ENCODE measurements around the gene SLC38A4. TPM values are rescaled to one million over a fixed set of nuclear protein-coding genes. Genes with fewer than 3 reads are reported as not detected.

Gene SLC38A4
- total and polyA plus RNA-seq, 5 donors = 0.59 to 2.0 (median 1.2) TPM

- Histone ChIP-seq H3K4me1 (ENCODE audit: control insufficient read depth, insufficient read depth, low read length) (no peaks in the 10 kb centered on the region), H3K27me3 (ENCODE audit: control insufficient read depth, insufficient read depth) (no peaks in the 10 kb centered on the region), H3K4me3 (ENCODE audit: low read length) (no peak overlapping the region), H3K9me3 (ENCODE audit: control insufficient read depth, low read length) (no peaks in the 10 kb centered on the region), H3K27ac (ENCODE audit: low read length) (no peak overlapping the region)
- WGBS = 89% methylated on average over 1 of the region's 1 CpG
- ATAC-seq = no peak
- intact Hi-C loops (cut with DNase I) = no loop called here
- no peak for DNase-seq
Measured at GRCh38 chr12:46794593-46795190, 31.1 kb downstream of the SLC38A4 start.

DNA sequence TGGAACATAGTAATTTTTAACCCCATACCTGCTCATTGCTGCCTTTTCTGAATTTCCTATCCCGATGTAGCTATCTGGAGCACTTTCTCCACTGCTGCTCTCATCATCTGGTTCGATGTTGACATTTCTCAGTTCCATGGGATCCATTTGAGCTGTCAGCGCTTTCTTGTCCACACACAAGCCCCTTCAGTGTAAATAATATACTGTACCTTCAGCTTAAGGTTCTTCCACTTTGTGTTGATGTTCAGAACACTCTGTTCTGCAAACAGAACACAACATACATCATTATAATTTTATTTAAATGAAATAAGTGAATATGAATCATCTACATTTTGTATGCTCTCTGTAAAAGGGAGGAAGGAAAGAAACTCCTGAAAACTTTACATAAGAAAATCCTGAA lies 32.9 kb downstream of the SLC38A4 start:
- ATAC-seq = no peak
- no peak for DNase-seq
- no peaks in the 10 kb centered on the region for H3K27me3 ChIP-seq (ENCODE audit: control insufficient read depth, insufficient read depth)
- no peaks in the 10 kb centered on the region for H3K9me3 ChIP-seq (ENCODE audit: control insufficient read depth, low read length)
- WGBS = 81% methylated on average over 3 of the region's 3 CpGs
- H3K27ac ChIP-seq (ENCODE audit: low read length) = no peak overlapping the region
- no peak overlapping the region for H3K4me3 ChIP-seq (ENCODE audit: low read length)
- intact Hi-C loops (cut with DNase I) = no loop called here
- H3K4me1 ChIP-seq (ENCODE audit: control insufficient read depth, insufficient read depth, low read length) = no peaks in the 10 kb centered on the region

DNA sequence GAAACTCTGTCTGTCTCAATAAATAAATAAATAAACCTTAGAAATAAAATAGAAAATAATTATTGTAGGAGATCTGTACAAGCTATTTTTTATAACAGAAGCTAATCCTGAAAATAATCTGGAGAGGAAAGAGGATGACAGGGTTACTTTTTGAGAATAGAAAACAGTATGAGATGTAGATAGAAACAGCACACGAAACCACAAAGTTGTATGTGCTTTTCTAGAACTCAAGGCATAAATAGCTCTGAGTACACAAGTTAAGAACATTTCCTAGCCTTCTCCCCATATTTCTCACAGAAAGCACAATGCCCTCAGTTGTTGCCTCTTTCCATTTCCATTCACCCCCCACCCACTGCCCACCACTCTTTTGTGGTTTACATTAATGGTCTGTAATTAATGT lies 35.7 kb downstream of the SLC38A4 start:
- Histone ChIP-seq H3K4me1 (ENCODE audit: control insufficient read depth, insufficient read depth, low read length) (no peaks in the 10 kb centered on the region), H3K27ac (ENCODE audit: low read length) (no peak overlapping the region), H3K27me3 (ENCODE audit: control insufficient read depth, insufficient read depth) (no peaks in the 10 kb centered on the region), H3K9me3 (ENCODE audit: control insufficient read depth, low read length) (no peaks in the 10 kb centered on the region), H3K4me3 (ENCODE audit: low read length) (no peak overlapping the region)
- intact Hi-C loops (cut with DNase I) = no loop called here
- ATAC-seq = no peak
- 92% methylated on average over 1 of the region's 1 CpG for WGBS
- no peak for DNase-seq

- no peak overlapping the region for H3K27ac ChIP-seq (ENCODE audit: low read length)
- no peaks in the 10 kb centered on the region for H3K4me1 ChIP-seq (ENCODE audit: control insufficient read depth, insufficient read depth, low read length)
- no peaks in the 10 kb centered on the region for H3K27me3 ChIP-seq (ENCODE audit: control insufficient read depth, insufficient read depth)
- intact Hi-C loops (cut with DNase I) = no loop called here
- WGBS = 74% methylated on average over 5 of the region's 5 CpGs
- H3K4me3 ChIP-seq (ENCODE audit: low read length) = no peak overlapping the region
- no peaks in the 10 kb centered on the region for H3K9me3 ChIP-seq (ENCODE audit: control insufficient read depth, low read length)
- DNase-seq = no peak
- ATAC-seq = no peak
Measured at GRCh38 chr12:46788072-46788887, 37.5 kb downstream of the SLC38A4 start.

DNA sequence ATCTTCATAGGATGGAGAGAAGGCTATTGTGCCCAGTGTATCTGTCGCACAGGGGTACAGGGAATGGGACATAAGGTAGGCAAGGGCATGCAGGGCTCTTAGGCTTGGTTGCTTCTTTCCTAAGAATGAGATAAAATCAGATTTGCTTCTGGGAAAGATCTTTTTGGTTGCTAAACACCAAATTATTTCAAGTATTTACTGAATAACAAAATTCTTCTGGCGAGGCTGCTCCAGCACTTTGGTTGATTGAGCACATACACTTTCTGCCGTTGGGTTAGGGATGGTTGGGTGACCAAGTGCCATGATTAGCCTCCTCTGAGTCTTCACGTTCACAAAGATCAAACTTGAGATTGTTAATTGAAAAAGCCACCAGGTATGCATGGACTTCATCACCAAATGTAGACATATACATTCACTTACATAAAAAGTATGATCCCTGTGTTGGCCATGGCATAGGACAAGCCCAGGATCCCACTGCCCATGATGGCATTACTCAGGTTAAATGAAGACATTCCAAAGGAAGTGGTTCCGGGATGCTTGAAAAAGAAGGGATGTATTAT lies 38.2 kb downstream of the SLC38A4 start:
- DNase-seq (no peak), ATAC-seq (no peak)
- H3K27me3 ChIP-seq (ENCODE audit: control insufficient read depth, insufficient read depth) = no peaks in the 10 kb centered on the region
- intact Hi-C loops (cut with DNase I) = no loop called here
- no peak overlapping the region for H3K4me3 ChIP-seq (ENCODE audit: low read length)
- WGBS = 89% methylated on average over 5 of the region's 5 CpGs
- no peaks in the 10 kb centered on the region for H3K4me1 ChIP-seq (ENCODE audit: control insufficient read depth, insufficient read depth, low read length)
- H3K9me3 ChIP-seq (ENCODE audit: control insufficient read depth, low read length) = no peaks in the 10 kb centered on the region
- no peak overlapping the region for H3K27ac ChIP-seq (ENCODE audit: low read length)

DNA sequence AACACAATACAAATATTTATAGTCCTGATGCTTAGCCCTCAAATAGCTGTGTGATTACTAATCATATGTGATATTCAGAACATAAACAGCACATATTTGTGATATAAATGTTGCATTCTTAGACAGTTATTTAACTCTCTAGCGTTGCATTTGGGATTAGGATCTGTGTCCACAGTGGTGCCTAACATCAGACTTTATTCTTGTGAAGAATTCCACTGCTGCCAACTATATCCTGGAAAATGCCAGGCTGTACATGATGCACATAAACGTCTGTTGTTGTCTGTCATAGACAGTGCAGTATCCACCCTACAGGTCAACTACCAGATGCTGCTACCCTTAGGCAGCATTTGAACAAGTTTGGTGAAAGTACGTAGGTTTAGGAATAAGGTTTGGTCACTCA lies 39.0 kb downstream of the SLC38A4 start:
- Histone ChIP-seq H3K4me3 (ENCODE audit: low read length) (no peak overlapping the region), H3K27me3 (ENCODE audit: control insufficient read depth, insufficient read depth) (no peaks in the 10 kb centered on the region), H3K27ac (ENCODE audit: low read length) (no peak overlapping the region), H3K4me1 (ENCODE audit: control insufficient read depth, insufficient read depth, low read length) (no peaks in the 10 kb centered on the region), H3K9me3 (ENCODE audit: control insufficient read depth, low read length) (no peaks in the 10 kb centered on the region)
- WGBS = 62% methylated on average over 3 of the region's 3 CpGs
- ATAC-seq (no peak), DNase-seq (no peak)
- intact Hi-C loops (cut with DNase I) = no loop called here

DNA sequence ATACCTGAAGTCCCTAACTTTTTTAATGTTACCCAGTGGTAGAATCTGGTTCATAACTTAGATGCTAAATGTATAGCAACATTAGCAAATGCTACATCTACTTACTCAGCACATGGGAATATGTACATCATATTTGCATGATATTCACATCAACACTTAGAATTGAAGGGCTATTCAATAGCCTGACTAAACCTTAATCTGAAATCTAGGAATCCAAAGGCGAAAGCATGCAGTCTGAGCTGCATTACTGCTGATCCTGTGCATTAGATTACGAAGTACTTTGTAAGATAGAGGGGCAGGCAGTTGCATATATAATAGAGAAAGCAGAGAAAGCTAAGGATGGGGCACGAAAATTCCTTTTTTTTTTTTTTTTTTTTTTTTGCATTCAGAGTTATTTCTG lies 40.4 kb downstream of the SLC38A4 start:
- Histone ChIP-seq H3K4me3 (ENCODE audit: low read length) (no peak overlapping the region), H3K27me3 (ENCODE audit: control insufficient read depth, insufficient read depth) (no peaks in the 10 kb centered on the region), H3K4me1 (ENCODE audit: control insufficient read depth, insufficient read depth, low read length) (no peaks in the 10 kb centered on the region), H3K27ac (ENCODE audit: low read length) (no peak overlapping the region), H3K9me3 (ENCODE audit: control insufficient read depth, low read length) (no peaks in the 10 kb centered on the region)
- ATAC-seq (no peak), DNase-seq (no peak)
- intact Hi-C loops (cut with DNase I) = no loop called here
- 79% methylated on average over 3 of the region's 3 CpGs for WGBS

DNA sequence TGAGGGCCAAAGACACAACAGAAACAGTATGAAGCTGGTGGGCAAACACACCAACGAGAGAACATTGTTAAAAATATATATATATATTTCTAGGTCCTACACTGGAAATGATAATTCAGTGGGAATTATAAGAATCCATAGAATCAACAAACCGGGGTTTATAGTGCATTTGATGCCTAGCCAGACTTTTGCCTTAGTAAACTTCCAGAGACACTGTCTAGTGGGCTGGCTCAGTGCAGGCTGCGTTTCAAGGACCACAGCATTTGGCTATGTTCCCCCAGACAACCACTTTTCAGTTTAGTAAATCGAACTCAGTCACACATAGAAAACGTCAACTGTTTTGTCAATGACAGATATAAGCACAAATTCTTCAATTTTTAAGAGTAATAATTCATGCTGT lies 41.9 kb downstream of the SLC38A4 start:
- intact Hi-C loops (cut with DNase I) = no loop called here

GRCh38 chr12:46779879-46780278 lies 45.9 kb downstream of the SLC38A4 start:
- Histone ChIP-seq H3K9me3 (ENCODE audit: control insufficient read depth, low read length) (no peaks in the 10 kb centered on the region), H3K27me3 (ENCODE audit: control insufficient read depth, insufficient read depth) (no peaks in the 10 kb centered on the region), H3K27ac (ENCODE audit: low read length) (no peak overlapping the region), H3K4me1 (ENCODE audit: control insufficient read depth, insufficient read depth, low read length) (no peaks in the 10 kb centered on the region), H3K4me3 (ENCODE audit: low read length) (no peak overlapping the region)
- DNase-seq (no peak), ATAC-seq (no peak)
- intact Hi-C loops (cut with DNase I) = no loop called here

More for the DNA sequence above, 41.9 kb downstream of the SLC38A4 start:
- DNase-seq (no peak), ATAC-seq (no peak)
- Histone ChIP-seq H3K4me1 (ENCODE audit: control insufficient read depth, insufficient read depth, low read length) (no peaks in the 10 kb centered on the region), H3K27ac (ENCODE audit: low read length) (no peak overlapping the region), H3K27me3 (ENCODE audit: control insufficient read depth, insufficient read depth) (no peaks in the 10 kb centered on the region), H3K9me3 (ENCODE audit: control insufficient read depth, low read length) (no peaks in the 10 kb centered on the region), H3K4me3 (ENCODE audit: low read length) (no peak overlapping the region)
- WGBS = 71% methylated on average over 5 of the region's 5 CpGs

DNA sequence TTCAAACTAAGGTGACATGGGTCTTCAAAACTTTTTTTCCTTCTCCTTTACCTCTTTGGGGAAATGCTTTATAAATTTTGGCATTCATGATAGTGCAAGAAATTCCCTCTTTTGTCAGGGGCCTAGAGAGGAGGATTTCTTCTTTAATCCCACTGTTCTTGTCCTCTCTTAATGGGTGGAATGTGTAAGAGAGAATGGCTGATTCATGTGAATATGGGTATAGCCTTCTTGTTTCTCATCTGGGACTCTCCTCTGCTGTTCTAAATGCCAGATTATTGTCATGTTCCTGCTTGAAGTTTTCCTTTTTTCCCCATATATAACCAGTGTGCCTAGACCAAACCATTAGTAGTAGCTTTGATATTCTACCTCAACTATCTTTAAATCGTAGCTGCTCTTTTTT lies 46.7 kb downstream of the SLC38A4 start:
- intact Hi-C loops (cut with DNase I) = no loop called here
- Histone ChIP-seq H3K27me3 (ENCODE audit: control insufficient read depth, insufficient read depth) (no peaks in the 10 kb centered on the region), H3K9me3 (ENCODE audit: control insufficient read depth, low read length) (no peaks in the 10 kb centered on the region), H3K4me1 (ENCODE audit: control insufficient read depth, insufficient read depth, low read length) (no peaks in the 10 kb centered on the region), H3K27ac (ENCODE audit: low read length) (no peak overlapping the region), H3K4me3 (ENCODE audit: low read length) (no peak overlapping the region)
- WGBS = 91% methylated on average over 1 of the region's 1 CpG
- DNase-seq (no peak), ATAC-seq (no peak)

DNA sequence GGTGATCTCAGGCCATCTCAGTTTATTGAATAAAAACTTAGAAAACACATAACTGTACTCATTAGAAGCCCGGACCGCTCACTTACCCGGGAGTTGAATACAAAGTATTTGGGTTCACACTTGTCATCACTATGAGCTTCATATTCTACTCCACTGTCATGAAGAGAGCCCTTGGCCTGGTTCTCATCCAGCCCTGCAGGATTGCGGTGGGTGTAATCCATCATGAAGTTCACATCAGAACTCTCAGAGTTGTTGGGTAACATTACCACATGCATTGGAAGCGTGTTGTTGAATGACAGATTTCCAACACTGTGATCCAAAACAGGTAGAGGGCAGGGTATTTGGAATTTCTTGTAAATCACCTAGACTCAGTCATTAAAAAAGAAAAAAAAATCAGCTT lies 47.4 kb downstream of the SLC38A4 start:
- no peak for DNase-seq
- Histone ChIP-seq H3K9me3 (ENCODE audit: control insufficient read depth, low read length) (no peaks in the 10 kb centered on the region), H3K4me1 (ENCODE audit: control insufficient read depth, insufficient read depth, low read length) (no peaks in the 10 kb centered on the region), H3K27me3 (ENCODE audit: control insufficient read depth, insufficient read depth) (no peaks in the 10 kb centered on the region), H3K4me3 (ENCODE audit: low read length) (no peak overlapping the region), H3K27ac (ENCODE audit: low read length) (no peak overlapping the region)
- no peak for ATAC-seq
- WGBS = 95% methylated on average over 5 of the region's 5 CpGs
- intact Hi-C loops (cut with DNase I) = no loop called here

All from right cardiac atrium (tissue), 5 donors.